GM23338 (cell line): ENCODE results near the gene PRPF31. TPM values are rescaled to one million over a fixed set of nuclear protein-coding genes. Genes with fewer than 3 reads are reported as not detected.

Source experiments
- ATAC-seq: fragments of 200-7000 bp; cut with Tn5 transposase; 3 replicates; pipeline ENCODE4 v1.9.1; 2020
- DNase-seq: peaks from one replicate; pipeline ENCODE4 v3.0.0-alpha.2; 2015; ENCODE audit warnings: low spot score
- H2AFZ ChIP-seq: fragments of 200-600 bp; sonication (generic); 2 replicates; pipeline ENCODE4 v1.8.0; 2016; ENCODE audit warnings: antibody characterized with exemption, mild to moderate bottlenecking, moderate library complexity
- H3F3A ChIP-seq: fragments of 200-600 bp; sonication (generic); replicated peaks from 2 replicates; pipeline ENCODE4 v1.8.0; 2017; ENCODE audit warnings: antibody characterized with exemption, mixed run types, low read depth
- H3K27ac ChIP-seq: fragments of 200-600 bp; sonication (generic); 2 replicates; pipeline ENCODE4 v1.6.1; 2016; ENCODE audit warnings: low read depth
- H3K27me3 ChIP-seq: fragments of 200-600 bp; sonication (generic); 2 replicates; pipeline ENCODE4 v1.8.0; 2016; ENCODE audit warnings: mild to moderate bottlenecking, mixed run types, moderate library complexity; ENCODE audit not compliant: insufficient read depth
- H3K36me3 ChIP-seq: fragments of 200-600 bp; sonication (generic); 2 replicates; pipeline ENCODE4 v1.8.0; 2016; ENCODE audit warnings: mild to moderate bottlenecking; ENCODE audit not compliant: insufficient read depth
- H3K4me1 ChIP-seq: fragments of 200-600 bp; sonication (generic); 2 replicates; pipeline ENCODE4 v1.8.0; 2016; ENCODE audit warnings: mild to moderate bottlenecking, moderate library complexity; ENCODE audit not compliant: insufficient read depth
- H3K4me2 ChIP-seq: fragments of 200-600 bp; sonication (generic); 2 replicates; pipeline ENCODE4 v1.7.1; 2017; ENCODE audit warnings: mixed run types
- H3K4me3 ChIP-seq: fragments of 200-600 bp; sonication (generic); 2 replicates; pipeline ENCODE4 v1.6.1; 2016; ENCODE audit warnings: mixed run types
- H3K79me2 ChIP-seq: fragments of 200-600 bp; sonication (generic); replicated peaks from 2 replicates; pipeline ENCODE4 v1.8.0; 2017; ENCODE audit warnings: mild to moderate bottlenecking; ENCODE audit not compliant: insufficient read depth
- H3K9me2 ChIP-seq: fragments of 200-600 bp; sonication (generic); 2 replicates; pipeline ENCODE4 v1.8.0; 2017; ENCODE audit not compliant: insufficient read depth
- H4K20me1 ChIP-seq: fragments of 200-600 bp; sonication (generic); replicated peaks from 2 replicates; pipeline ENCODE4 v1.8.0; 2017; ENCODE audit warnings: mild to moderate bottlenecking; ENCODE audit not compliant: insufficient read depth
- H3K27ac Mint-ChIP-seq: 2 replicates; pipeline ENCODE4 v1.8.0; 2020; ENCODE audit warnings: inconsistent platforms, mild to moderate bottlenecking, moderate library complexity, mixed read lengths
- H3K27me3 Mint-ChIP-seq: 3 replicates; pipeline ENCODE4 v1.8.0; 2022; ENCODE audit warnings: low read depth, mild to moderate bottlenecking, moderate library complexity, mixed read lengths, inconsistent platforms; ENCODE audit not compliant: insufficient read depth, poor library complexity
- H3K36me3 Mint-ChIP-seq: 3 replicates; pipeline ENCODE4 v1.8.0; 2021; ENCODE audit warnings: low read depth, mild to moderate bottlenecking, inconsistent platforms, moderate library complexity, mixed read lengths
- H3K4me1 Mint-ChIP-seq: 3 replicates; pipeline ENCODE4 v1.8.0; 2020; ENCODE audit warnings: mild to moderate bottlenecking, inconsistent platforms, mixed read lengths
- H3K4me3 Mint-ChIP-seq: 3 replicates; pipeline ENCODE4 v1.8.0; 2021; ENCODE audit warnings: moderate library complexity, mild to moderate bottlenecking, inconsistent platforms, mixed read lengths
- H3K9me3 Mint-ChIP-seq: 3 replicates; pipeline ENCODE4 v1.8.0; 2020; ENCODE audit warnings: moderate library complexity, mild to moderate bottlenecking, inconsistent platforms, mixed read lengths
- CREB1 ChIP-seq: fragments of 250-450 bp; sonication (Bioruptor Pico); IDR thresholded peaks from 2 replicates; pipeline ENCODE4 v1.5.0; 2020; ENCODE audit warnings: low read depth, mild to moderate bottlenecking, moderate library complexity
- CTCF ChIP-seq, 2 experiments: fragments of 200-600 bp in 1 of 2; sonication (generic) in 1 of 2; conservative IDR thresholded peaks; 2 replicates each; pipeline versions ENCODE4 v1.5.1 to v1.6.1; 2016 to 2017; ENCODE audit warnings: antibody characterized with exemption in 2 of 2, low read depth in 2 of 2, mild to moderate bottlenecking in 2 of 2, moderate library complexity in 1 of 2
- EZH2phosphoT487 ChIP-seq: fragments of 200-600 bp; sonication (generic); IDR thresholded peaks from one replicate; pipeline ENCODE4 v1.8.1; 2018; ENCODE audit warnings: antibody characterized with exemption; ENCODE audit not compliant: unreplicated experiment
- JUNB ChIP-seq: IDR thresholded peaks from one replicate; pipeline ENCODE4 v1.6.1; 2016; ENCODE audit warnings: antibody characterized with exemption; ENCODE audit not compliant: unreplicated experiment
- NANOG ChIP-seq: IDR thresholded peaks from 2 replicates; pipeline ENCODE4 v1.6.1; 2016; ENCODE audit warnings: antibody characterized with exemption, borderline replicate concordance
- STAT1 ChIP-seq: IDR thresholded peaks from one replicate; pipeline ENCODE4 v1.6.1; 2016; ENCODE audit warnings: antibody characterized with exemption; ENCODE audit not compliant: unreplicated experiment
- ZNF114 ChIP-seq: fragments of 250-450 bp; sonication (Bioruptor Pico); IDR thresholded peaks from 2 replicates; pipeline ENCODE4 v1.5.0; 2020; ENCODE audit warnings: mild to moderate bottlenecking, moderate library complexity
- ZNF462 ChIP-seq: fragments of 250-450 bp; sonication (Bioruptor Pico); IDR thresholded peaks from 2 replicates; pipeline ENCODE4 v1.5.0; 2020; ENCODE audit warnings: mild to moderate bottlenecking, moderate library complexity
- polyA plus RNA-seq: library from polyadenylated mRNA; unstranded; fragments of >200 nt; fragmentation: Nextera tagmentation; extraction: Ambion mirVana; gene quantifications from 2 replicates; pipeline ENCODE4 v1.2.1, GENCODE V29; 2016
- total RNA-seq: library from RNA; depleted of rRNA; stranded (reverse); fragments of >200 nt; shearing (Covaris generic); gene quantifications from 2 replicates; pipeline ENCODE4 v1.2.3, GENCODE V29; 2014
- TF ChIP-seq, protein P1 (sequence below): IDR thresholded peaks from one replicate; pipeline ENCODE4 v1.6.1; 2018; ENCODE audit warnings: antibody characterized with exemption; ENCODE audit not compliant: unreplicated experiment

Gene PRPF31
- total and polyA plus RNA-seq, 2 experiments from 2014 or later, result 83.3 to 94.2 TPM

DNA sequence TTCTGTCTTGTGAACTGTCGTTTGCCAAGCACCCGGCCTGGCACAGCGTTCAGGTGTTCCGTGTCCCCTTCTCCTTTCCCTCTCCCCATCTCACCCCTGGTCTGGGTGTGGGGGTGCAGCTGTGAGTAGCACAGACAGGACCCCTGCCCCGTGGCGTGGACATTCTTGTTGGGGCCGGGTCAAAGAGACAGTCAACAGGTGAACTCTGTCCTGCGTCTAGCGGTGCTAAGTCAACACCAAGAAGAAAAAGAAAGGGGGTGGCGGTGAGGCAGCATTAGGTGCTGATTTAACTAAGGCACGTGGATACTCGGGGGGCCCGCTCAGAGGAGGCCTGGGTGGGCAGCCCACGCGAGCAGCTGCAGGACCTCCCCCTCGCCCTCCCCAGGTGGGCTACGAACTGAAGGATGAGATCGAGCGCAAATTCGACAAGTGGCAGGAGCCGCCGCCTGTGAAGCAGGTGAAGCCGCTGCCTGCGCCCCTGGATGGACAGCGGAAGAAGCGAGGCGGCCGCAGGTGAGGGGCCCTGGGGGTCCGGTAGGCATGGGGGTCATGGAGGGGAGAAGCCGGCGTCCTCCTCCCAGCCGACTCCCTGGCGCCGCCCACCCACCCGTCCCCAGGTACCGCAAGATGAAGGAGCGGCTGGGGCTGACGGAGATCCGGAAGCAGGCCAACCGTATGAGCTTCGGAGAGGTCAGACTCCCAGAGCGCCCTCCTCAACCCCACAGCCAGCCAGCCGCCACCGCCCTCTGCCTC is 12.3 kb downstream of the PRPF31 start (continued):
- TF ChIP-seq ZNF114 (CRISPR knock-in tag) (no peak), CTCF (conservative IDR thresholded peaks at IDR 0.05; ENCODE audit: low read depth in 2 of 2) (no peak), NANOG (no peak)
- TF ChIP-seq, protein P1, sequence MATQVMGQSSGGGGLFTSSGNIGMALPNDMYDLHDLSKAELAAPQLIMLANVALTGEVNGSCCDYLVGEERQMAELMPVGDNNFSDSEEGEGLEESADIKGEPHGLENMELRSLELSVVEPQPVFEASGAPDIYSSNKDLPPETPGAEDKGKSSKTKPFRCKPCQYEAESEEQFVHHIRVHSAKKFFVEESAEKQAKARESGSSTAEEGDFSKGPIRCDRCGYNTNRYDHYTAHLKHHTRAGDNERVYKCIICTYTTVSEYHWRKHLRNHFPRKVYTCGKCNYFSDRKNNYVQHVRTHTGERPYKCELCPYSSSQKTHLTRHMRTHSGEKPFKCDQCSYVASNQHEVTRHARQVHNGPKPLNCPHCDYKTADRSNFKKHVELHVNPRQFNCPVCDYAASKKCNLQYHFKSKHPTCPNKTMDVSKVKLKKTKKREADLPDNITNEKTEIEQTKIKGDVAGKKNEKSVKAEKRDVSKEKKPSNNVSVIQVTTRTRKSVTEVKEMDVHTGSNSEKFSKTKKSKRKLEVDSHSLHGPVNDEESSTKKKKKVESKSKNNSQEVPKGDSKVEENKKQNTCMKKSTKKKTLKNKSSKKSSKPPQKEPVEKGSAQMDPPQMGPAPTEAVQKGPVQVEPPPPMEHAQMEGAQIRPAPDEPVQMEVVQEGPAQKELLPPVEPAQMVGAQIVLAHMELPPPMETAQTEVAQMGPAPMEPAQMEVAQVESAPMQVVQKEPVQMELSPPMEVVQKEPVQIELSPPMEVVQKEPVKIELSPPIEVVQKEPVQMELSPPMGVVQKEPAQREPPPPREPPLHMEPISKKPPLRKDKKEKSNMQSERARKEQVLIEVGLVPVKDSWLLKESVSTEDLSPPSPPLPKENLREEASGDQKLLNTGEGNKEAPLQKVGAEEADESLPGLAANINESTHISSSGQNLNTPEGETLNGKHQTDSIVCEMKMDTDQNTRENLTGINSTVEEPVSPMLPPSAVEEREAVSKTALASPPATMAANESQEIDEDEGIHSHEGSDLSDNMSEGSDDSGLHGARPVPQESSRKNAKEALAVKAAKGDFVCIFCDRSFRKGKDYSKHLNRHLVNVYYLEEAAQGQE, result no peak

GRCh38 chr19:54128441-54128725 is 12.8 kb downstream of the PRPF31 start:
- H3K79me2 ChIP-seq, result no peaks in the 10 kb centered on the region
- H3K27ac ChIP-seq, result no peak overlapping the region
- no peaks in the 10 kb centered on the region for H3K4me1 Mint-ChIP-seq
- no peak overlapping the region for H3K4me2 ChIP-seq
- no peaks in the 10 kb centered on the region for H3K9me3 Mint-ChIP-seq
- no peak overlapping the region for H3K4me3 ChIP-seq
- no peaks in the 10 kb centered on the region for H3K9me2 ChIP-seq
- H3K27me3 Mint-ChIP-seq, result peaks cover 13% of the 10 kb centered on the region
- H2AFZ ChIP-seq, result no peak overlapping the region
- H3K4me3 Mint-ChIP-seq, result no peak overlapping the region
- H3K36me3 Mint-ChIP-seq, result peaks cover 52% of the 10 kb centered on the region
- peaks cover 7% of the 10 kb centered on the region; the same call in 1 of the 2 replicates for H3K36me3 ChIP-seq
- ATAC-seq, result no peak
- 0 out of 2 replicates have a peak, but pooled peaks cover 3% of the 10 kb centered on the region for H3F3A ChIP-seq
- H4K20me1 ChIP-seq, result no peaks in the 10 kb centered on the region; the same call in 1 of the 2 replicates
- no peaks in the 10 kb centered on the region for H3K4me1 ChIP-seq
- H3K27ac Mint-ChIP-seq, result no peak overlapping the region
- no peak for DNase-seq
- H3K27me3 ChIP-seq, result no peaks in the 10 kb centered on the region
- no peak for TF ChIP-seq EZH2phosphoT487
- no peak for TF ChIP-seq CREB1 (CRISPR knock-in tag)
- no peak for TF ChIP-seq NANOG
- no peak for TF ChIP-seq ZNF114 (CRISPR knock-in tag)
- TF ChIP-seq JUNB, result no peak
- TF ChIP-seq, protein P1, result no peak
- no peak for TF ChIP-seq ZNF462
- TF ChIP-seq STAT1, result no peak
